DOHH2 (cell line): Measurements from ENCODE around the gene HOXC9.

Experiments used
- H3F3A ChIP-seq: fragments of 200-600 bp; sonication (generic), shearing (Covaris generic); 2 replicates; pipeline ENCODE4 v1.6.0; 2016; ENCODE audit warnings: antibody characterized with exemption, mild to moderate bottlenecking; ENCODE audit not compliant: control insufficient read depth, insufficient read depth
- H3K27ac ChIP-seq: fragments of 200-600 bp; sonication (generic); 2 replicates; pipeline ENCODE4 v1.5.1; 2014; ENCODE audit warnings: low read depth, mild to moderate bottlenecking, low read length, moderate library complexity
- H3K27me3 ChIP-seq: fragments of 200-600 bp; sonication (generic); 2 replicates; pipeline ENCODE4 v1.6.1; 2014; ENCODE audit warnings: mild to moderate bottlenecking, low read length, mixed read lengths; ENCODE audit not compliant: control insufficient read depth
- H3K36me3 ChIP-seq: fragments of 200-600 bp; sonication (generic); 2 replicates; pipeline ENCODE4 v1.6.1; 2014; ENCODE audit warnings: mild to moderate bottlenecking, low read length, moderate library complexity, mixed read lengths; ENCODE audit not compliant: control insufficient read depth
- H3K4me1 ChIP-seq: fragments of 200-600 bp; sonication (generic); 2 replicates; pipeline ENCODE4 v1.6.1; 2014; ENCODE audit warnings: mild to moderate bottlenecking, low read length, mixed read lengths; ENCODE audit not compliant: control insufficient read depth
- H3K4me2 ChIP-seq: fragments of 200-600 bp; sonication (generic); 2 replicates; pipeline ENCODE4 v1.6.0; 2014; ENCODE audit warnings: mild to moderate bottlenecking, low read length, moderate library complexity
- H3K4me3 ChIP-seq: fragments of 200-600 bp; sonication (generic); 2 replicates; pipeline ENCODE4 v1.5.1; 2014; ENCODE audit warnings: mild to moderate bottlenecking, low read length, mixed read lengths
- H3K79me2 ChIP-seq: fragments of 200-600 bp; sonication (generic); 2 replicates; pipeline ENCODE4 v1.6.1; 2014; ENCODE audit warnings: mild to moderate bottlenecking, low read length, mixed read lengths; ENCODE audit not compliant: control insufficient read depth
- H3K9me2 ChIP-seq: fragments of 200-600 bp; sonication (generic); replicated peaks from 2 replicates; pipeline ENCODE4 v1.6.1; 2014; ENCODE audit warnings: mild to moderate bottlenecking, low read length, mixed read lengths; ENCODE audit not compliant: control insufficient read depth
- H3K9me3 ChIP-seq: fragments of 200-600 bp; sonication (generic); 2 replicates; pipeline ENCODE4 v1.6.1; 2014; ENCODE audit warnings: antibody characterized with exemption, low read length, mixed read lengths; ENCODE audit not compliant: control insufficient read depth, insufficient read depth
- H4K20me1 ChIP-seq: fragments of 200-600 bp; sonication (generic); 2 replicates; pipeline ENCODE4 v1.6.0; 2014; ENCODE audit warnings: low read depth, mild to moderate bottlenecking, antibody characterized with exemption, low read length, moderate library complexity; ENCODE audit not compliant: control insufficient read depth, insufficient read depth
- EZH2phosphoT487 ChIP-seq: fragments of 200-600 bp; sonication (generic); IDR thresholded peaks from 2 replicates; pipeline ENCODE4 v1.6.1; 2017; ENCODE audit warnings: borderline replicate concordance, mild to moderate bottlenecking, antibody characterized with exemption, low read length, moderate library complexity, mixed read lengths
- TF ChIP-seq, protein P1 (sequence below): fragments of 200-600 bp; sonication (generic); IDR thresholded peaks from one replicate; pipeline ENCODE4 v1.5.1; 2014; ENCODE audit warnings: antibody characterized with exemption, mild to moderate bottlenecking, low read depth, low read length; ENCODE audit not compliant: poor library complexity, severe bottlenecking

HOXC9 gene

DNA sequence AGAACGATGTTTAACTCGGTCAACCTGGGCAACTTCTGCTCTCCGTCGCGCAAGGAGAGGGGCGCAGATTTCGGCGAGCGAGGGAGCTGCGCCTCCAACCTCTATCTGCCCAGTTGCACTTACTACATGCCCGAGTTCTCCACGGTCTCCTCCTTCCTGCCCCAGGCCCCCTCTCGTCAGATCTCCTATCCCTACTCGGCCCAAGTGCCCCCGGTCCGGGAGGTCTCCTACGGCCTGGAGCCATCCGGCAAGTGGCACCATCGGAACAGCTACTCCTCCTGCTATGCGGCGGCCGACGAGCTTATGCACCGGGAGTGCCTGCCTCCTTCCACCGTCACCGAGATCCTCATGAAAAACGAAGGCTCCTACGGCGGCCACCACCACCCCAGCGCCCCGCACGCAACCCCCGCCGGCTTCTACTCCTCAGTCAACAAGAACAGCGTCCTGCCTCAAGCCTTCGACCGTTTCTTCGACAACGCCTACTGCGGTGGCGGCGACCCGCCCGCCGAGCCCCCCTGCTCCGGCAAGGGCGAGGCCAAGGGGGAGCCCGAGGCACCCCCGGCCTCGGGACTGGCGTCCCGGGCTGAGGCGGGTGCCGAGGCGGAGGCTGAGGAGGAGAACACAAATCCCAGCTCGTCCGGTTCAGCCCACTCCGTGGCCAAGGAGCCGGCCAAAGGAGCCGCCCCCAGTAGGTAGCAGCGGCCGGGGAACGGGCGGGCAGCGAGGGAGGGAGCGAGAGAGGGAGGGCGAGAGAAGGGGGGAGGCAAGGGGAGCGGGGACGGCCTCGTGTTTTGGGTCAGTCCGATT lies 26.5 kb upstream of the HOXC9 start:
- TF ChIP-seq EZH2phosphoT487: no peak
- TF ChIP-seq, protein P1, sequence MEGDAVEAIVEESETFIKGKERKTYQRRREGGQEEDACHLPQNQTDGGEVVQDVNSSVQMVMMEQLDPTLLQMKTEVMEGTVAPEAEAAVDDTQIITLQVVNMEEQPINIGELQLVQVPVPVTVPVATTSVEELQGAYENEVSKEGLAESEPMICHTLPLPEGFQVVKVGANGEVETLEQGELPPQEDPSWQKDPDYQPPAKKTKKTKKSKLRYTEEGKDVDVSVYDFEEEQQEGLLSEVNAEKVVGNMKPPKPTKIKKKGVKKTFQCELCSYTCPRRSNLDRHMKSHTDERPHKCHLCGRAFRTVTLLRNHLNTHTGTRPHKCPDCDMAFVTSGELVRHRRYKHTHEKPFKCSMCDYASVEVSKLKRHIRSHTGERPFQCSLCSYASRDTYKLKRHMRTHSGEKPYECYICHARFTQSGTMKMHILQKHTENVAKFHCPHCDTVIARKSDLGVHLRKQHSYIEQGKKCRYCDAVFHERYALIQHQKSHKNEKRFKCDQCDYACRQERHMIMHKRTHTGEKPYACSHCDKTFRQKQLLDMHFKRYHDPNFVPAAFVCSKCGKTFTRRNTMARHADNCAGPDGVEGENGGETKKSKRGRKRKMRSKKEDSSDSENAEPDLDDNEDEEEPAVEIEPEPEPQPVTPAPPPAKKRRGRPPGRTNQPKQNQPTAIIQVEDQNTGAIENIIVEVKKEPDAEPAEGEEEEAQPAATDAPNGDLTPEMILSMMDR: no peak
- Histone ChIP-seq H3K9me3 (no peaks in the 10 kb centered on the region), H3F3A (no peaks in the 10 kb centered on the region), H4K20me1 (no peaks in the 10 kb centered on the region; the same call in 1 of the 2 replicates), H3K4me3 (peak overlapping the region; percentile 69), H3K9me2 (no peaks in the 10 kb centered on the region), H3K4me2 (peak overlapping the region; percentile 71), H3K27ac (no peak overlapping the region), H3K36me3 (no peaks in the 10 kb centered on the region), H3K4me1 (peaks cover 35% of the 10 kb centered on the region), H3K79me2 (no peaks in the 10 kb centered on the region), H3K27me3 (peaks cover 67% of the 10 kb centered on the region)

DNA sequence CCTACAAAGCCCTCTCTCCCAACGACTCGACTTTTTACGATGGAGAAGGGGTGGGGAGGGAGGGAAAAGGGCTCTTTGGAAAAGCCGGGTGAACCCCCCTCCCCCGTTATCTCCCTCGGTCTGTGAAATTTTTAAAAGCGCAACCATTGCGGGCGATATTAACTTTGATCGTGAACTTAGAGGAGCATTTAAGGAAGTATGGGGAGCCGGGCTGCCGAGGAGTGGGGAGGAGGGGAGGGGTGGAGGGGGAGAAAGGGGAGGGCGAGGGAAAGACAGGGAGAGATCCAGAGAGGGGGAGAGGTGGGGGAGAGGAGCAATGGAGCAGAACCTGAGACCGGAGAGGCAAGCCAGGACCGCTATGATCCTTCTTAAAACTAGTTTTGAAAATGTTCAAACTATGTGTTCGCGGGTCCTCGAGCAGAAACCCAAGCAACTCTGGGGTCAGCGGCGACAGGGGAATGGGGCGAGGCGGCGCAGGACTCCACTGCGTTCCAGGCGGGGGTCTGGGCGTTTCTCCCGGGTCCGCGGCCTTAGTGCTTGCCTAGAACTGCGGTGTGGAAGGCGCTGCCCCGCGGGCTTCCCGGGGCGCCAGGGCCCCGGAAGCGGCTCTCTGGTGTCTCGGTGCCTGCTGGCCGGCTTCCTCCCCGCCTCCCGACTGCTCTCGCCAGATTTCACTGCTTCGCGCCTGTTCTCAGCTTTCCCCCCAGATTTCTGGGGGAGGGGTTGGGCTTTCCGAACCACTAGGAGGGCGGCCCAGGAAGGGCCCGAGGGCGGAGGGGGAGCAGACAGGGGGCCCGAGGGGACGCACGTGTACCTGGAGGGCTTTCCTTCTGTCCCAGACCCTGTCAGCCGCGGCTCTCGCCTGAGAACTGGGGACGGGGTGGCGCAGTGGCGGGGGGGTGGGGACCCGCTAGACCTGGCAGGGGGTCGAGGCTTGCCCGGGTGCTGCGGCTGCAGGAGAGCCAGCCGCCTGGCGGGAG lies 25.6 kb upstream of the HOXC9 start, which contains the start of gene HOTAIR:
HOTAIR (minus strand) TSS at position 871 of the 980 bp plus-strand sequence.
- H3K9me2 ChIP-seq: no peaks in the 10 kb centered on the region
- TF ChIP-seq, protein P1: no peak
- TF ChIP-seq EZH2phosphoT487: no peak
- peak within 1 kb of the TSS; percentile 71 for H3K4me2 ChIP-seq
- H3K27ac ChIP-seq: peak within 1 kb of the TSS; percentile 22
- H3K27me3 ChIP-seq: peaks cover 65% of the 10 kb centered on the region
- H3K4me3 ChIP-seq: peak within 1 kb of the TSS; percentile 69
- H3K79me2 ChIP-seq: no peaks in the 10 kb centered on the region
- H3F3A ChIP-seq: no peaks in the 10 kb centered on the region
- peaks cover 38% of the 10 kb centered on the region for H3K4me1 ChIP-seq
- H4K20me1 ChIP-seq: no peaks in the 10 kb centered on the region; the same call in 1 of the 2 replicates
- no peaks in the 10 kb centered on the region for H3K9me3 ChIP-seq
- H3K36me3 ChIP-seq: no peaks in the 10 kb centered on the region

DNA sequence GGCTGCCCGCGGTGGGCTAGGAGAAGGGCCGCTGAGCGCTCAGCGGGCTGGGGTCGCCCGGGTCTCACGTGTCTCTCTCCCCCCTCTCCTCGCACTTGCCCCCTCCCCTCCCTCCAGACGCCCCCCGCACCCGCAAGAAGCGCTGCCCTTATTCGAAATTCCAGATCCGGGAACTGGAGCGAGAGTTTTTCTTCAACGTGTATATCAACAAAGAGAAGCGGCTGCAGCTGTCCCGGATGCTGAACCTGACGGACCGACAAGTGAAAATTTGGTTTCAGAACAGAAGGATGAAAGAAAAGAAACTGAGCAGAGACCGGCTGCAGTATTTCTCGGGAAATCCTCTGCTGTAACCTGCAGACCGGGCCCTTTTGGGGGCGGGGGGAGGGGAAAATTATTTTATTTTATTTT lies 24.9 kb upstream of the HOXC9 start:
- H3K4me3 ChIP-seq: peak overlapping the region; percentile 69
- TF ChIP-seq, protein P1: no peak
- TF ChIP-seq EZH2phosphoT487: no peak
- no peaks in the 10 kb centered on the region; the same call in 1 of the 2 replicates for H4K20me1 ChIP-seq
- peak overlapping the region; percentile 71 for H3K4me2 ChIP-seq
- H3K27me3 ChIP-seq: peaks cover 65% of the 10 kb centered on the region
- no peaks in the 10 kb centered on the region for H3K9me2 ChIP-seq
- H3K4me1 ChIP-seq: peaks cover 38% of the 10 kb centered on the region
- no peaks in the 10 kb centered on the region for H3K79me2 ChIP-seq
- H3F3A ChIP-seq: no peaks in the 10 kb centered on the region
- peak overlapping the region; percentile 22 for H3K27ac ChIP-seq
- no peaks in the 10 kb centered on the region for H3K9me3 ChIP-seq
- H3K36me3 ChIP-seq: no peaks in the 10 kb centered on the region
